ENCODE results near the gene FABP3.

DNA sequence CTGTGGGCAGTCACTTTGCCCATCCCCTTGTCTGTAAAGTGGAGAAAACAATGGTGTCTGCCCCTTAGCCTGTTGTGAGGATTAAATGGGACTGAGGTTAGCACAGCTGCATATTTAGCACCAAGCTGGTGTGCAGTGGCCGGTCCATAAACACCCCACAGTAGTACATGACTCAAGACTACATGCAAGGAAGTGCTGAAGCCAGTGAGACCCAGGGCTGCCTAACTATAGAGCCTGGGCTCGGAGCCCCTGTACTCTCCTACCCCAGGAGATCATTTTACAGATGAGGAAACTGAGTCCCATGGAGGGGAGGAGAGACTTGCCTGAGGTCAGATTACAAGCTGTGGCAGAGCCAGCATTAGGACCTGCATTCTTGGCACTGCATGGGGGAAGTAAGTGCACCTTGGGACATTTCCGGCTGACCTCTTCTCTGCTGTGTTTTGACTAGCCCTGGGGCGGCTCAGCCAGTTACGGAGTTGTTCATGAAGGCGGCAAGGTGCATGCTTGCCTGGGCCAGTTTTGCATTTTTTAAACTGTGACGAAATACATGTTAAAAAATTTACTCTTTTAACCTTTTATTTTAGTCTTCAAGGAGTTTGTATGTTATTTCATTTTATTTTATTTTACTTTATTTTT lies 43.3 kb upstream of the FABP3 start:
- TF ChIP-seq, protein P1, sequence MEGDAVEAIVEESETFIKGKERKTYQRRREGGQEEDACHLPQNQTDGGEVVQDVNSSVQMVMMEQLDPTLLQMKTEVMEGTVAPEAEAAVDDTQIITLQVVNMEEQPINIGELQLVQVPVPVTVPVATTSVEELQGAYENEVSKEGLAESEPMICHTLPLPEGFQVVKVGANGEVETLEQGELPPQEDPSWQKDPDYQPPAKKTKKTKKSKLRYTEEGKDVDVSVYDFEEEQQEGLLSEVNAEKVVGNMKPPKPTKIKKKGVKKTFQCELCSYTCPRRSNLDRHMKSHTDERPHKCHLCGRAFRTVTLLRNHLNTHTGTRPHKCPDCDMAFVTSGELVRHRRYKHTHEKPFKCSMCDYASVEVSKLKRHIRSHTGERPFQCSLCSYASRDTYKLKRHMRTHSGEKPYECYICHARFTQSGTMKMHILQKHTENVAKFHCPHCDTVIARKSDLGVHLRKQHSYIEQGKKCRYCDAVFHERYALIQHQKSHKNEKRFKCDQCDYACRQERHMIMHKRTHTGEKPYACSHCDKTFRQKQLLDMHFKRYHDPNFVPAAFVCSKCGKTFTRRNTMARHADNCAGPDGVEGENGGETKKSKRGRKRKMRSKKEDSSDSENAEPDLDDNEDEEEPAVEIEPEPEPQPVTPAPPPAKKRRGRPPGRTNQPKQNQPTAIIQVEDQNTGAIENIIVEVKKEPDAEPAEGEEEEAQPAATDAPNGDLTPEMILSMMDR (IDR thresholded peaks at IDR 0.05 in 4 of 5, conservative IDR thresholded peaks at IDR 0.05 in 1 of 5) = no peak
- no peak for TF ChIP-seq POLR2A (IDR thresholded peaks at IDR 0.05)
